ENCODE data around the gene NDUFB4.

NDUFB4 gene

DNA sequence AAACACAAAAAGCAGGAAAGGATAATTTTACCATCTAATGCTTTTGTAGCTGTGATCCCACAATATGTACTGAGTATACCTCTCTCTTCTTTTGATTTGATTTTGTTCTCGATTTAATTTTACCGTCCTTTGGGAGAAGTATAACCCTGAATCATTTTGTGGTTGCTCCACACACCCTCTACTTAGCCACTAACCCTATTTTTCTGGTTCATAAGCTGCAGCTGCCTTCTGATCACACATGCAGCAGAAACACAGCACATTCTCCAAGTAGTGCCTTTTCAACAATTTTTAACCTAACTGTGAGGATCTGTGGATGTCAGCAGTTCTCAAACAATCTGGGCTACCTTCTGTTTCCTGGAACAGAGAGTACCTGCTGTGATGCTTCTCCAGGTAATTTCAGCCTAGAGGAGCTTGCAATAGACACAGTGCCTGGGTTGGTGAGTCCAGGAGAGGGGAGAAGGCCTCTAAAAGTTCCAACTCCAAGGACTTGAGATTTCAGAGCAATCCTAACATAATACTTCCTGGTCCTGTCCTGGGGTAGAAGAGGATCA, 45.6 kb downstream of the NDUFB4 start:
- no peak for DNase-seq

DNA sequence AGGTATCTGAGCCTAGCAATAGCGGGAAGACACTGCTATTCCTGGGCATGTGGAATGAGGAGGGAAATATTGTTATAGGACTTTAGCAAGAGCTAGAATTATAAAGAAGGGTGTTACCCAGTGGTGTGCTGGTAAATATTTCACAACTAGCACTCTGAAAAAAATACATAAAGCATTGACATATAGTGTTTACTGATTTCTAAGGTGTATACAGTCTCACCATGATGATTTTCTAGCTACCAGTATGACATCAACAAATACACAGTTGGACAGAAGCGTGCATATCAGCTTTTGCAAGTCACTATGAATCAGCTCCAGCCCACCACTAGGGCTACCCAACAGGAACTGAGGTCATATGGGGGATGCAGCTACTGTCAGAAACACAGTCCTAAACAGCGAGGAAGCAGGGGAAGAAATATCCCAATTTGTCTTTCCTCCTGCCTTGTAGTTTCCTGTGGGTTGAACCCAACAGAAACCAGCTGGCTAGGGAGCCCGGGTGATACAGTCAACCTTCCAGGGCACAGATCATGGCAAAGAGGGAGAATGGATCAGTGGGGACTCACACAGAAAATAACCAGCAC, 46.3 kb downstream of the NDUFB4 start:
- DNase-seq, result no peak

- DNase-seq, result peak; percentile 18 to 31
Observed at GRCh38 chr3:120645083-120645845, 49.1 kb downstream of the NDUFB4 start.

DNA sequence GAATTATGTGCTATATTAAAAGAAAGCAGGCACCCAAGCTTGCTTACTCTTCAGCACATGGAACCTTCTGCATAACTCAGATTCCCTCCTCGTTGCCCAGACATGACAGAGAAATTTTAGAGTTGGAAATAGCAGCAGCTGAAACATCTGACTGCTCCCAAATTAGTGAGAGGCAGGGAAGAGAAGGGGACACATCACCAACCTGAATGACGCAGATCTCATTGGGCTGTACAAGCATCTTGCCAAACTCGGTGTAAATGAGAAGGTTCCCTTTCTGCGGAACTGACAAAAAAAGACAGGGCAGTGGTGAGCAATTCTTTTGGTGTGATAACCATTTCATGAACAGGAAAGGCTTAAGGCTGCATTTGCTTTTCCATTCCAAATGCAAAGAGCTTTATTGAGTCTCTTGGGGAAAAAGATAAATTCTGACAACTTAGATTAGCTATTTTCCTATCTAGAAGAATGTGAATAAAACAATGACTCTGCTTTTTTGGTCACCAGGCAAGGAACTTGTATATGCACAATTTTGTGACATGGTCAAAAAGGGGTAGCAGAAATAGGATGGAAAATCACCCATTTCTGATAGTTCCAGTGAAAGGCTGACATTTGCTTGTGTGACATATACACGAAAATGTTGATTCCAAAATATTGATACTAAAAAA, 50.8 kb downstream of the NDUFB4 start:
- DNase-seq, result no peak

- DNase-seq, result peak in 1 of 2 experiments; percentile 39
Observed at GRCh38 chr3:120648290-120648689, 52.2 kb downstream of the NDUFB4 start.

GRCh38 chr3:120649830-120650233, 53.7 kb downstream of the NDUFB4 start:
- no peak for DNase-seq

DNA sequence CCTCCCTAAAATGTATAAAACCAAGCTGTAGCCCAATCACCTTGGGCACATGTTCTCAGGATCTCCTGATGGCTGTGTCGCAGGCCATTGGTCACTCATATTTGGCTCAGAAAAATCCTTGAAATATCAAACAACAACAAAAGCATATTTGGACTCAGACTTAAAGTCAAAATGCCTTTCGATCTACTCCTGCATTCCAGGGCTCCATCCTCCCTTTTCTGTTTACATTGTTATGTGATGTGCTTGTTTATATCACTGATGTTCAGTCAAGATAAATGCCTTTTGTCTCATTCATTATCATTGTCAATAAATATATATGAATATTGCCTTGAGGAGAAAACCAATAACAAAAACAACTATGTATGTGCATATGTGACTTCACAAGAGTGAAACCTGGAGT, 54.2 kb downstream of the NDUFB4 start:
- no peak for DNase-seq

Measured in NCI-H526 (cell line).